Measurements from ENCODE around the gene IPO5. TPM values are rescaled to one million over a fixed set of nuclear protein-coding genes. Genes with fewer than 3 reads are reported as not detected.
"Not testable (repeated sequence)": the region's sequence is repeated elsewhere in the genome, so short reads cannot be mapped to it uniquely, and the experiment has no call there.

IPO5 gene
- polyA plus RNA-seq, 1 donor (not counting 4 experiments of a cell fraction or from before 2014, with no cell fraction given): 130 TPM

- Histone ChIP-seq H4K20me1 (ENCODE audit: control insufficient read depth, extremely low read depth, insufficient read depth, low read length) (no peaks in the 10 kb centered on the region), H3K27me3 (ENCODE audit: control insufficient read depth, extremely low read depth, insufficient read depth, low read length) (no peaks in the 10 kb centered on the region), H3K4me2 (ENCODE audit: control insufficient read depth, extremely low read depth, insufficient read depth, low read depth, low read length) (no peak overlapping the region), H3K4me1 (ENCODE audit: control insufficient read depth, extremely low read depth, insufficient read depth, low read length) (no peaks in the 10 kb centered on the region), H3K36me3 (ENCODE audit: control insufficient read depth in 2 of 2, extremely low read depth in 1 of 2, insufficient read depth in 2 of 2, low read length in 2 of 2) (peaks cover 16 to 26% of the 10 kb centered on the region in 2 experiments), H3K9ac (ENCODE audit: control insufficient read depth, extremely low read depth, insufficient read depth, low read length) (no peak overlapping the region), H3K4me3 (ENCODE audit: control insufficient read depth in 2 of 3, extremely low read depth in 1 of 3, insufficient read depth in 2 of 3, low read depth in 1 of 3, low read length in 3 of 3) (no peak overlapping the region), H2AFZ (ENCODE audit: control insufficient read depth, low read length) (no peak overlapping the region), H3K27ac (ENCODE audit: control insufficient read depth, insufficient read depth, low read length) (no peak overlapping the region), H3K9me3 (ENCODE audit: control insufficient read depth, low read depth, low read length) (no peaks in the 10 kb centered on the region), H3K9me1 (ENCODE audit: control insufficient read depth, extremely low read depth, insufficient read depth, low read length) (no peaks in the 10 kb centered on the region), H3K79me2 (ENCODE audit: control insufficient read depth, insufficient read depth, low read length) (peaks cover 16% of the 10 kb centered on the region)
- FAIRE-seq (no peak), DNase-seq (ENCODE audit: low read depth, low spot score) (no peak)
- dilution Hi-C loops (cut with MboI; ENCODE audit: extremely low pct_ligation_motif_present, low sequenced_read_pairs): no loop called here
- TF ChIP-seq EZH2 (IDR thresholded peaks at IDR 0.05; ENCODE audit: low read length): no peak
These were observed 33.4 kb downstream of the IPO5 start for GRCh38 chr13:97986835-97987234.

GRCh38 chr13:97999653-98000052 lies 46.2 kb downstream of the IPO5 start:
- TF ChIP-seq EZH2 (IDR thresholded peaks at IDR 0.05; ENCODE audit: low read length) (no peak), CTCF (optimal IDR thresholded peaks at IDR 0.05 in 1 of 3, IDR thresholded peaks at IDR 0.05 in 1 of 3, conservative IDR thresholded peaks at IDR 0.05 in 1 of 3; ENCODE audit: extremely low read depth in 1 of 3, insufficient read depth in 2 of 3, low read length in 3 of 3) (no peak)
- DNase-seq (ENCODE audit: low read depth, low spot score): no peak
- Histone ChIP-seq H3K9me3 (ENCODE audit: control insufficient read depth, low read depth, low read length) (no peaks in the 10 kb centered on the region), H3K27me3 (ENCODE audit: control insufficient read depth, extremely low read depth, insufficient read depth, low read length) (no peaks in the 10 kb centered on the region), H3K9ac (ENCODE audit: control insufficient read depth, extremely low read depth, insufficient read depth, low read length) (no peak overlapping the region), H3K79me2 (ENCODE audit: control insufficient read depth, insufficient read depth, low read length) (no peaks in the 10 kb centered on the region), H3K4me3 (ENCODE audit: control insufficient read depth in 2 of 3, extremely low read depth in 1 of 3, insufficient read depth in 2 of 3, low read depth in 1 of 3, low read length in 3 of 3) (no peak overlapping the region), H3K36me3 (ENCODE audit: control insufficient read depth in 2 of 2, extremely low read depth in 1 of 2, insufficient read depth in 2 of 2, low read length in 2 of 2) (peaks cover 18 to 43% of the 10 kb centered on the region in 2 experiments), H3K4me2 (ENCODE audit: control insufficient read depth, extremely low read depth, insufficient read depth, low read depth, low read length) (no peak overlapping the region), H3K9me1 (ENCODE audit: control insufficient read depth, extremely low read depth, insufficient read depth, low read length) (no peaks in the 10 kb centered on the region), H2AFZ (ENCODE audit: control insufficient read depth, low read length) (no peak overlapping the region), H3K4me1 (ENCODE audit: control insufficient read depth, extremely low read depth, insufficient read depth, low read length) (no peaks in the 10 kb centered on the region), H3K27ac (ENCODE audit: control insufficient read depth, insufficient read depth, low read length) (no peak overlapping the region), H4K20me1 (ENCODE audit: control insufficient read depth, extremely low read depth, insufficient read depth, low read length) (no peaks in the 10 kb centered on the region)
- no peak for FAIRE-seq
- dilution Hi-C loops (cut with MboI; ENCODE audit: extremely low pct_ligation_motif_present, low sequenced_read_pairs): no loop called here

DNA sequence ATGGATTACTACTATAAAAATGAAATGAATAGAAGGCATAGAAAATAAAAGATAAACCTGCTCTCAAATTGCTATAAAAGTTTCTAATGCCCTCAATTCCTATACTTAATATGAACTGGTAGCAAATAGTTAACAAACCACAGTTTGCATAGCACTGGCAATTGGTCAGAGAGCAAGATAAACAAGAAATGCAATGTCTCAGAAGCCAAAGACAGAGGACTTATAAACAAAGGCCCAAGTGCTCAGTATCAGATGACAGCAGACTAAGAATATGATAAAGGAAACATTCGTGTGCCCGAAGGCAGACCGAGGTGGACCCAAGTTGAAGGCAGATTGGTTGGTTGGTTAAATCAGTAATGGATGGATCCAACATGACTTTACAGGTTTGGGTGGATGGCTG lies 50.6 kb downstream of the IPO5 start:
- Histone ChIP-seq H3K79me2 (ENCODE audit: control insufficient read depth, insufficient read depth, low read length) (no peaks in the 10 kb centered on the region), H2AFZ (ENCODE audit: control insufficient read depth, low read length) (no peak overlapping the region), H4K20me1 (ENCODE audit: control insufficient read depth, extremely low read depth, insufficient read depth, low read length) (no peaks in the 10 kb centered on the region), H3K27ac (ENCODE audit: control insufficient read depth, insufficient read depth, low read length) (no peak overlapping the region), H3K4me2 (ENCODE audit: control insufficient read depth, extremely low read depth, insufficient read depth, low read depth, low read length) (no peak overlapping the region), H3K27me3 (ENCODE audit: control insufficient read depth, extremely low read depth, insufficient read depth, low read length) (no peaks in the 10 kb centered on the region), H3K9me1 (ENCODE audit: control insufficient read depth, extremely low read depth, insufficient read depth, low read length) (no peaks in the 10 kb centered on the region), H3K4me1 (ENCODE audit: control insufficient read depth, extremely low read depth, insufficient read depth, low read length) (no peaks in the 10 kb centered on the region), H3K9me3 (ENCODE audit: control insufficient read depth, low read depth, low read length) (no peaks in the 10 kb centered on the region), H3K36me3 (ENCODE audit: control insufficient read depth in 2 of 2, extremely low read depth in 1 of 2, insufficient read depth in 2 of 2, low read length in 2 of 2) (peaks cover 30 to 53% of the 10 kb centered on the region in 2 experiments), H3K9ac (ENCODE audit: control insufficient read depth, extremely low read depth, insufficient read depth, low read length) (no peak overlapping the region), H3K4me3 (ENCODE audit: control insufficient read depth in 2 of 3, extremely low read depth in 1 of 3, insufficient read depth in 2 of 3, low read depth in 1 of 3, low read length in 3 of 3) (no peak overlapping the region)
- no peak for FAIRE-seq
- dilution Hi-C loops (cut with MboI; ENCODE audit: extremely low pct_ligation_motif_present, low sequenced_read_pairs): no loop called here
- no peak for TF ChIP-seq EZH2 (IDR thresholded peaks at IDR 0.05; ENCODE audit: low read length)
- no peak for DNase-seq (ENCODE audit: low read depth, low spot score)

DNA sequence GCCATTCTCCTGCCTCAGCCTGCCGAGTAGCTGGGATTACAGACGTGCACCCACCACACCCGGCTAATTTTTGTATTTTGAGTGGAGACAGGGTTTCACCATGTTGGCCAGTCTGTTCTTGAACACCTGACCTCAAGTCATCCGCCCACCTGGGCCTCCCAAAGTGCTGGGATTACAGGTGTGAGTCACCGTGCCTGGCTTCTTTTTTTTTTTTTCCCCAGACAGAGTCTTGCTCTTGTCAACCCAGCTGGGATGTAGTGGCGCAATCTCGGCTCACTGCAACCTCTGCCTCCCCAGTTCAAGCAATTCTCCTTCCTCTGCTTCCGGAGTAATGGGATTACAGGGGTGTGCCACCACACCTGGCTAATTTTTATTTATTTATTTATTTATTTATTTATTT lies 51.5 kb downstream of the IPO5 start:
- H3K27ac ChIP-seq (ENCODE audit: control insufficient read depth, insufficient read depth, low read length); H3K79me2 ChIP-seq (ENCODE audit: control insufficient read depth, insufficient read depth, low read length); DNase-seq (ENCODE audit: low read depth, low spot score); H3K27me3 ChIP-seq (ENCODE audit: control insufficient read depth, extremely low read depth, insufficient read depth, low read length); H3K9me3 ChIP-seq (ENCODE audit: control insufficient read depth, low read depth, low read length); FAIRE-seq; dilution Hi-C loops (cut with MboI; ENCODE audit: extremely low pct_ligation_motif_present, low sequenced_read_pairs); H2AFZ ChIP-seq (ENCODE audit: control insufficient read depth, low read length); H3K9me1 ChIP-seq (ENCODE audit: control insufficient read depth, extremely low read depth, insufficient read depth, low read length); H4K20me1 ChIP-seq (ENCODE audit: control insufficient read depth, extremely low read depth, insufficient read depth, low read length); H3K4me2 ChIP-seq (ENCODE audit: control insufficient read depth, extremely low read depth, insufficient read depth, low read depth, low read length); H3K4me1 ChIP-seq (ENCODE audit: control insufficient read depth, extremely low read depth, insufficient read depth, low read length); H3K4me3 ChIP-seq (ENCODE audit: control insufficient read depth in 2 of 3, extremely low read depth in 1 of 3, insufficient read depth in 2 of 3, low read depth in 1 of 3, low read length in 3 of 3); H3K9ac ChIP-seq (ENCODE audit: control insufficient read depth, extremely low read depth, insufficient read depth, low read length): not testable (repeated sequence)
- peaks cover 29 to 53% of the 10 kb centered on the region in 2 experiments for H3K36me3 ChIP-seq (ENCODE audit: control insufficient read depth in 2 of 2, extremely low read depth in 1 of 2, insufficient read depth in 2 of 2, low read length in 2 of 2)

All from keratinocyte (primary cell).